Measurements from ENCODE around the gene TNRC6B.

- TF ChIP-seq CTCF (IDR thresholded peaks at IDR 0.05) = no peak
- TF ChIP-seq POLR2A (IDR thresholded peaks at IDR 0.05) = no peak
Measured at GRCh38 chr22:40314041-40314440, 136.3 kb downstream of the TNRC6B start.

All from right lobe of liver (tissue), 4 donors.